Measurements from ENCODE around the gene OSBPL6.
"Not testable (repeated sequence)": the region's sequence is repeated elsewhere in the genome, so short reads cannot be mapped to it uniquely, and the experiment has no call there.

- TF ChIP-seq CTCF (IDR thresholded peaks at IDR 0.05); ZFX (IDR thresholded peaks at IDR 0.05; ENCODE audit: borderline replicate concordance): not testable (repeated sequence)
These were observed 13.7 kb upstream of the OSBPL6 start for GRCh38 chr2:178180648-178181047.

All from 22Rv1 (cell line).